Smooth muscle cell of the brain vasculature (primary cell): Measurements from ENCODE around the gene ADAM12.
"Not testable (repeated sequence)": the region's sequence is repeated elsewhere in the genome, so short reads cannot be mapped to it uniquely, and the experiment has no call there.

ENCODE experiments used
- DNase-seq: peaks from one replicate; pipeline ENCODE4 v3.0.0-alpha.2; 2012; ENCODE audit warnings: low read depth, low spot score

ADAM12 gene

GRCh38 chr10:126375299-126375698 lies 13.0 kb downstream of the ADAM12 start:
- DNase-seq, result no peak

GRCh38 chr10:126374435-126374834 lies 13.8 kb downstream of the ADAM12 start:
- DNase-seq, result no peak

GRCh38 chr10:126373972-126374371 lies 14.3 kb downstream of the ADAM12 start:
- DNase-seq, result peak; percentile 88

GRCh38 chr10:126373147-126373546 lies 15.1 kb downstream of the ADAM12 start:
- DNase-seq, result no peak

GRCh38 chr10:126372396-126372795 lies 15.9 kb downstream of the ADAM12 start:
- DNase-seq, result no peak

- no peak for DNase-seq
These were observed 19.1 kb downstream of the ADAM12 start for GRCh38 chr10:126369125-126369710.

- DNase-seq, result no peak
These were observed 31.1 kb downstream of the ADAM12 start for GRCh38 chr10:126357169-126357568.

- DNase-seq, result no peak
These were observed 34.6 kb downstream of the ADAM12 start for GRCh38 chr10:126353666-126354065.

GRCh38 chr10:126352453-126352852 lies 35.8 kb downstream of the ADAM12 start:
- DNase-seq, result no peak

- no peak for DNase-seq
These were observed 37.3 kb downstream of the ADAM12 start for GRCh38 chr10:126351021-126351420.

- DNase-seq, result no peak
These were observed 37.9 kb downstream of the ADAM12 start for GRCh38 chr10:126350216-126350992.

- DNase-seq, result no peak
These were observed 38.6 kb downstream of the ADAM12 start for GRCh38 chr10:126349676-126350075.

GRCh38 chr10:126349101-126349500 lies 39.2 kb downstream of the ADAM12 start:
- no peak for DNase-seq

GRCh38 chr10:126343496-126343895 lies 44.8 kb downstream of the ADAM12 start:
- not testable (repeated sequence) for DNase-seq

GRCh38 chr10:126342680-126343079 lies 45.6 kb downstream of the ADAM12 start:
- DNase-seq, result no peak

- no peak for DNase-seq
These were observed 46.8 kb downstream of the ADAM12 start for GRCh38 chr10:126341491-126341890.

- no peak for DNase-seq
These were observed 50.9 kb downstream of the ADAM12 start for GRCh38 chr10:126337251-126337810.

GRCh38 chr10:126336801-126337200 lies 51.5 kb downstream of the ADAM12 start:
- no peak for DNase-seq

- DNase-seq, result no peak
These were observed 54.0 kb downstream of the ADAM12 start for GRCh38 chr10:126334272-126334671.

GRCh38 chr10:126332576-126332975 lies 55.7 kb downstream of the ADAM12 start:
- DNase-seq, result no peak

- DNase-seq, result no peak
These were observed 57.2 kb downstream of the ADAM12 start for GRCh38 chr10:126331101-126331500.

- no peak for DNase-seq
These were observed 63.5 kb downstream of the ADAM12 start for GRCh38 chr10:126324826-126325225.

GRCh38 chr10:126321440-126321839 lies 66.8 kb downstream of the ADAM12 start:
- no peak for DNase-seq
